Fibroblast of lung (primary cell): Measurements from ENCODE around the gene PACS2. TPM values are rescaled to one million over a fixed set of nuclear protein-coding genes. Genes with fewer than 3 reads are reported as not detected.

Experiments
- DNase-seq, 2 donors: peaks; one replicate each; pipeline versions ENCODE4 v3.0.0 to v3.0.0-alpha.2; 2010; ENCODE audit warnings: low read depth in 2 of 2
- H2AFZ ChIP-seq: 2 replicates; pipeline ENCODE4 v1.5.1; 2012; ENCODE audit warnings: low read length, control low read depth, inconsistent platforms
- H3K27ac ChIP-seq: 2 replicates; pipeline ENCODE4 v1.5.1; 2011; ENCODE audit warnings: low read length, control low read depth; ENCODE audit not compliant: insufficient read depth
- H3K27me3 ChIP-seq: 2 replicates; pipeline ENCODE4 v1.5.1; 2011; ENCODE audit warnings: mild to moderate bottlenecking, low read length; ENCODE audit not compliant: control insufficient read depth, insufficient read depth
- H3K36me3 ChIP-seq: 2 replicates; pipeline ENCODE4 v1.5.1; 2011; ENCODE audit warnings: low read length; ENCODE audit not compliant: control insufficient read depth, insufficient read depth
- H3K4me1 ChIP-seq: 2 replicates; pipeline ENCODE4 v1.5.1; 2011; ENCODE audit warnings: low read length; ENCODE audit not compliant: control insufficient read depth, insufficient read depth; ENCODE audit errors: extremely low read depth
- H3K4me2 ChIP-seq: 2 replicates; pipeline ENCODE4 v1.5.1; 2011; ENCODE audit warnings: low read length, control low read depth; ENCODE audit not compliant: insufficient read depth; ENCODE audit errors: extremely low read depth
- H3K4me3 ChIP-seq, 4 experiments: fragments of 200-600 bp in 1 of 4; sonication (generic) in 1 of 4; replicated peaks in 1 of 4; 2 replicates each; pipeline ENCODE4 v1.5.1; 2011 to 2016; ENCODE audit warnings: low read length in 4 of 4, low read depth in 3 of 4, mild to moderate bottlenecking in 3 of 4, control low read depth in 2 of 4, inconsistent platforms in 1 of 4, mixed read lengths in 1 of 4; ENCODE audit not compliant: insufficient read depth in 1 of 4; ENCODE audit errors: control extremely low read depth in 1 of 4
- H3K79me2 ChIP-seq: 2 replicates; pipeline ENCODE4 v1.5.1; 2012; ENCODE audit warnings: mild to moderate bottlenecking, low read length, inconsistent platforms; ENCODE audit not compliant: control insufficient read depth, insufficient read depth
- H3K9ac ChIP-seq: 2 replicates; pipeline ENCODE4 v1.5.1; 2011; ENCODE audit warnings: mild to moderate bottlenecking, low read length, control low read depth; ENCODE audit not compliant: insufficient read depth
- H3K9me3 ChIP-seq: 2 replicates; pipeline ENCODE4 v1.5.1; 2012; ENCODE audit warnings: low read depth, low read length; ENCODE audit not compliant: control insufficient read depth, insufficient read depth
- H4K20me1 ChIP-seq: 2 replicates; pipeline ENCODE4 v1.5.1; 2011; ENCODE audit warnings: low read length; ENCODE audit not compliant: control insufficient read depth, insufficient read depth; ENCODE audit errors: extremely low read depth
- EZH2 ChIP-seq: IDR thresholded peaks from 2 replicates; pipeline ENCODE4 v1.5.1; 2012; ENCODE audit warnings: low read length, control low read depth, mild to moderate bottlenecking; ENCODE audit errors: missing control alignments
- polyA plus RNA-seq, 2 donors: library from polyadenylated mRNA; depleted of rRNA in 1 of 2; stranded (reverse) in 1 of 2; unstranded in 1 of 2; fragments of >200 nt; gene quantifications; 2 replicates each; pipeline ENCODE4 v1.2.1, GENCODE V29; 2011 to 2012; ENCODE audit warnings: missing spikeins in 1 of 2
- total RNA-seq: library from RNA; depleted of rRNA; stranded (reverse); fragments of >200 nt; gene quantifications from 2 replicates; pipeline ENCODE4 v1.2.1, GENCODE V29; 2014
- TF ChIP-seq, protein P1 (sequence below), 2 donors: IDR thresholded peaks in 1 of 2; conservative IDR thresholded peaks in 1 of 2; 1 replicate in 1 of 2; 2 replicates in 1 of 2; pipeline ENCODE4 v1.5.1; 2011 to 2012; ENCODE audit warnings: low read length in 2 of 2, control low read depth in 1 of 2, inconsistent platforms in 1 of 2, low read depth in 1 of 2, mild to moderate bottlenecking in 1 of 2

PACS2 gene
- total and polyA plus RNA-seq, 2 donors (not counting 1 experiment from before 2014, with no cell fraction given), result 20.3 to 52.5 TPM

- H3K27ac ChIP-seq, result no peak overlapping the region
Measured at GRCh38 chr14:105426416-105427130, 112.0 kb downstream of the PACS2 start.

DNA sequence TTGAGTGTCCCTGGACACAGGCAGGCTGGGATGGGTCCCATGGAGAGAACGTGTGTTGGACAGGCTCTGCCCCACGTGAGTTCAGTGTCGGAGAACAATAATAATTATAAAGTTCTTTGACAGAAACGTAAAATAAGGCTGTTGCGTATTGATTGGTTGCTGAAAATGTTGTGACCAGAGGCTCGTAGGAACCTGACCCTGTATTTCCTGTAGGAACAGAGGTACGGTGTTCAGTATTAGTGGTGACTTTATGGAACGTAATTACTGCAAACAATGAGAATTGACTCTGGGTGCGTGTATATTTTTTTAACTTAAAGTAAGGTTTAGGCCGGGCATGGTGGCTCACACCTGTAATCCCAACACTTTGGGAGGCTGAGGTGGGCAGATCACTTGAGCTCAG is 112.9 kb downstream of the PACS2 start:
- no peak for DNase-seq
- H3K4me1 ChIP-seq, result no peaks in the 10 kb centered on the region
- no peaks in the 10 kb centered on the region for H3K27me3 ChIP-seq
- no peak overlapping the region for H3K9ac ChIP-seq
- no peak overlapping the region for H2AFZ ChIP-seq
- H3K79me2 ChIP-seq, result peaks cover 67% of the 10 kb centered on the region
- no peak for TF ChIP-seq EZH2
- TF ChIP-seq, protein P1, sequence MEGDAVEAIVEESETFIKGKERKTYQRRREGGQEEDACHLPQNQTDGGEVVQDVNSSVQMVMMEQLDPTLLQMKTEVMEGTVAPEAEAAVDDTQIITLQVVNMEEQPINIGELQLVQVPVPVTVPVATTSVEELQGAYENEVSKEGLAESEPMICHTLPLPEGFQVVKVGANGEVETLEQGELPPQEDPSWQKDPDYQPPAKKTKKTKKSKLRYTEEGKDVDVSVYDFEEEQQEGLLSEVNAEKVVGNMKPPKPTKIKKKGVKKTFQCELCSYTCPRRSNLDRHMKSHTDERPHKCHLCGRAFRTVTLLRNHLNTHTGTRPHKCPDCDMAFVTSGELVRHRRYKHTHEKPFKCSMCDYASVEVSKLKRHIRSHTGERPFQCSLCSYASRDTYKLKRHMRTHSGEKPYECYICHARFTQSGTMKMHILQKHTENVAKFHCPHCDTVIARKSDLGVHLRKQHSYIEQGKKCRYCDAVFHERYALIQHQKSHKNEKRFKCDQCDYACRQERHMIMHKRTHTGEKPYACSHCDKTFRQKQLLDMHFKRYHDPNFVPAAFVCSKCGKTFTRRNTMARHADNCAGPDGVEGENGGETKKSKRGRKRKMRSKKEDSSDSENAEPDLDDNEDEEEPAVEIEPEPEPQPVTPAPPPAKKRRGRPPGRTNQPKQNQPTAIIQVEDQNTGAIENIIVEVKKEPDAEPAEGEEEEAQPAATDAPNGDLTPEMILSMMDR (conservative IDR thresholded peaks at IDR 0.05 in 1 of 2, IDR thresholded peaks at IDR 0.05 in 1 of 2; ENCODE audit: low read depth in 1 of 2, low read length in 2 of 2), result no peak
- H3K4me3 ChIP-seq, result no peak overlapping the region
- no peaks in the 10 kb centered on the region for H3K9me3 ChIP-seq
- H3K36me3 ChIP-seq, result peaks cover 3% of the 10 kb centered on the region
- no peak overlapping the region for H3K4me2 ChIP-seq
- H4K20me1 ChIP-seq, result no peaks in the 10 kb centered on the region
- H3K27ac ChIP-seq, result no peak overlapping the region

More at GRCh38 chr14:105426416-105427130, 112.0 kb downstream of the PACS2 start:
- H3K4me3 ChIP-seq, result no peak overlapping the region
- no peak for DNase-seq
- H4K20me1 ChIP-seq, result no peaks in the 10 kb centered on the region
- no peaks in the 10 kb centered on the region for H3K9me3 ChIP-seq
- H3K36me3 ChIP-seq, result peaks cover 3% of the 10 kb centered on the region
- no peak overlapping the region for H3K9ac ChIP-seq
- H3K79me2 ChIP-seq, result peaks cover 71% of the 10 kb centered on the region
- no peak overlapping the region for H3K4me2 ChIP-seq
- no peak for TF ChIP-seq EZH2
- TF ChIP-seq, protein P1 (conservative IDR thresholded peaks at IDR 0.05 in 1 of 2, IDR thresholded peaks at IDR 0.05 in 1 of 2; ENCODE audit: low read depth in 1 of 2, low read length in 2 of 2), result no peak
- peaks cover 2% of the 10 kb centered on the region for H3K4me1 ChIP-seq
- H2AFZ ChIP-seq, result no peak overlapping the region
- no peaks in the 10 kb centered on the region for H3K27me3 ChIP-seq

DNA sequence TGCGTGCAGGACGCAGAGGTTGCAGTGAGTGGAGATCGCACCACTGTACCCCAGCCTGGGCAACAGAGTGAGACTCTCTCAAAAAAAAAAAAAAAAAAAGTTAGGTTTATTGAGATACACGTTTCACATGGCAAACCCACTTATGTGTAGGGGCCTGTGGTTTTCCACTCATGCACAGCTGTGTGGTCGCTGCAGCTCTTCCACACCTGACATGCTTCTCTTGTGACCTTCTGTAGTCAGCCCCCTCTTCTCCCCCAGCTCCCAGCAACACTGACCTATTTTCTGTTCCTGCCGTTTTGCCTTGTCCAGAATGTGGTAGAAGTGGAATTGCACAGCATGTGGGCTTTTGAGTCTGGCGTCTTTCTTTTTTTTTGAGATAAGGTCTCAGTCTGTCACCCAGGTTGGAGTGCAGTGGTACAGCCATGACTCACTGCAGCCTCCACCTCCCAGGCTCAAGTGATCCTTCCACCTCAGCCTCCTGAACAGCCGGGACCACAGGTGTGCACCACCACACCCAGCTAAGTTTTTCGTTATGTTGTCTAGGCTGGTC is 113.5 kb downstream of the PACS2 start:
- peaks cover 3% of the 10 kb centered on the region for H3K36me3 ChIP-seq
- peaks cover 68% of the 10 kb centered on the region for H3K79me2 ChIP-seq
- H3K9me3 ChIP-seq, result no peaks in the 10 kb centered on the region
- H3K9ac ChIP-seq, result no peak overlapping the region
- no peaks in the 10 kb centered on the region for H3K4me1 ChIP-seq
- DNase-seq, result no peak
- H3K27me3 ChIP-seq, result no peaks in the 10 kb centered on the region
- no peak overlapping the region for H2AFZ ChIP-seq
- no peaks in the 10 kb centered on the region for H4K20me1 ChIP-seq
- no peak overlapping the region for H3K4me3 ChIP-seq
- no peak for TF ChIP-seq EZH2
- TF ChIP-seq, protein P1 (conservative IDR thresholded peaks at IDR 0.05 in 1 of 2, IDR thresholded peaks at IDR 0.05 in 1 of 2; ENCODE audit: low read depth in 1 of 2, low read length in 2 of 2), result no peak
- no peak overlapping the region for H3K4me2 ChIP-seq
- no peak overlapping the region for H3K27ac ChIP-seq
